Caco-2 (cell line): ENCODE measurements around the gene CCDC43. TPM values are rescaled to one million over a fixed set of nuclear protein-coding genes. Genes with fewer than 3 reads are reported as not detected.
A peak's percentile ranks its signal among the peaks of the same experiment; 100 is the strongest.
"Not testable (repeated sequence)": the region's sequence is repeated elsewhere in the genome, so short reads cannot be mapped to it uniquely, and the experiment has no call there.

ENCODE experiments used
- BruUV-seq: library from RNA; stranded (reverse); fragments of 400-500 nt; replicated peaks from 2 replicates; lab custom pipeline; 2021; lab: Mats Ljungman, UMichigan
- CTCF ChIA-PET: fragments of 300-600 bp; sonication (Branson Sonifier 250); formaldehyde crosslinking; loops from one replicate; lab custom pipeline; 2022; ENCODE audit warnings: antibody characterized with exemption; lab: Charles Lee
- POLR2A ChIA-PET: fragments of 300-600 bp; sonication (Branson Sonifier 250); formaldehyde crosslinking; loops from one replicate; lab custom pipeline; 2022; ENCODE audit warnings: antibody characterized with exemption; lab: Charles Lee
- DNase-seq, 2 experiments: peaks; one replicate each; pipeline versions ENCODE4 v3.0.0 to v3.0.0-alpha.2; 2020 to 2022
- H3K27me3 ChIP-seq: replicated peaks from 2 replicates; pipeline ENCODE4 v1.6.0; 2011; ENCODE audit warnings: low read length; ENCODE audit not compliant: control insufficient read depth, insufficient read depth
- H3K36me3 ChIP-seq: 2 replicates; pipeline ENCODE4 v1.5.1; 2011; ENCODE audit warnings: low read length; ENCODE audit not compliant: control insufficient read depth, insufficient read depth
- H3K4me1 ChIP-seq: fragments of 250-450 bp; sonication (Bioruptor Pico); 2 replicates; pipeline ENCODE4 v1.5.1; 2020; ENCODE audit warnings: mild to moderate bottlenecking
- H3K4me3 ChIP-seq: 2 replicates; pipeline ENCODE4 v1.5.1; 2011; ENCODE audit warnings: low read depth, mild to moderate bottlenecking, control low read depth, low read length
- H3K9me3 ChIP-seq: fragments of 250-450 bp; sonication (Bioruptor Pico); 2 replicates; pipeline ENCODE4 v1.5.1; 2020; ENCODE audit warnings: mild to moderate bottlenecking, moderate library complexity
- H3K27ac Mint-ChIP-seq: one replicate; pipeline ENCODE4 v1.8.0; 2022; ENCODE audit warnings: mixed read lengths; ENCODE audit not compliant: unreplicated experiment
- H3K27me3 Mint-ChIP-seq: one replicate; pipeline ENCODE4 v1.8.0; 2022; ENCODE audit warnings: mixed read lengths; ENCODE audit not compliant: insufficient read depth, unreplicated experiment
- H3K36me3 Mint-ChIP-seq: one replicate; pipeline ENCODE4 v1.8.0; 2022; ENCODE audit warnings: mild to moderate bottlenecking, mixed read lengths; ENCODE audit not compliant: insufficient read depth, unreplicated experiment
- H3K4me1 Mint-ChIP-seq: one replicate; pipeline ENCODE4 v1.8.0; 2022; ENCODE audit warnings: low read depth, mixed read lengths; ENCODE audit not compliant: unreplicated experiment
- H3K4me3 Mint-ChIP-seq: one replicate; pipeline ENCODE4 v1.8.0; 2022; ENCODE audit warnings: mild to moderate bottlenecking, moderate library complexity, mixed read lengths; ENCODE audit not compliant: unreplicated experiment
- H3K9me3 Mint-ChIP-seq: one replicate; pipeline ENCODE4 v1.8.0; 2022; ENCODE audit warnings: mixed read lengths; ENCODE audit not compliant: unreplicated experiment
- CTCF ChIP-seq, 2 experiments: fragments of 200-600 bp in 1 of 2; IDR thresholded peaks; 1 replicate in 1 of 2; 2 replicates in 1 of 2; pipeline versions ENCODE4 v1.5.1 to v1.8.0; 2011 to 2022; ENCODE audit warnings: antibody characterized with exemption in 1 of 2, control low read depth in 1 of 2, inconsistent platforms in 1 of 2, low read depth in 1 of 2, low read length in 1 of 2, mild to moderate bottlenecking in 1 of 2, moderate library complexity in 1 of 2; ENCODE audit not compliant: insufficient read depth in 1 of 2, severe bottlenecking in 1 of 2, unreplicated experiment in 1 of 2
- intact Hi-C: fragments of 100-400 bp; cut with micrococcal nuclease; formaldehyde crosslinking; loops from one replicate; pipeline ENCODE4 v1.10.0; 2022; ENCODE audit not compliant: unreplicated experiment
- total RNA-seq: library from RNA; stranded (reverse); gene quantifications from 2 replicates; pipeline ENCODE4 v1.2.3, GENCODE V29; 2022

The CCDC43 gene
- total RNA-seq, 1 experiment from 2014 or later = 54.3 TPM

GRCh38 chr17:44736551-44737240, 47.1 kb upstream of the CCDC43 start:
- intact Hi-C loops = no loop called here
- Mint-ChIP-seq H3K27me3 (no peaks in the 10 kb centered on the region), H3K36me3 (peaks cover 40% of the 10 kb centered on the region), H3K9me3 (no peaks in the 10 kb centered on the region), H3K4me3 (no peak overlapping the region), H3K4me1 (no peaks in the 10 kb centered on the region), H3K27ac (no peak overlapping the region)
- Histone ChIP-seq H3K4me3 (no peak overlapping the region), H3K36me3 (no peaks in the 10 kb centered on the region; the same call in 1 of the 2 replicates), H3K4me1 (no peaks in the 10 kb centered on the region), H3K9me3 (no peaks in the 10 kb centered on the region), H3K27me3 (no peaks in the 10 kb centered on the region)
- ChIA-PET CTCF (no interaction called here), POLR2A (no interaction called here)
- BruUV-seq = no TSS peak
- no peak for TF ChIP-seq CTCF (IDR thresholded peaks at IDR 0.05; ENCODE audit: insufficient read depth in 1 of 2, low read depth in 1 of 2, low read length in 1 of 2, severe bottlenecking in 1 of 2, unreplicated experiment in 1 of 2)
- no peak for DNase-seq

- Histone ChIP-seq H3K36me3 (no peaks in the 10 kb centered on the region; the same call in 1 of the 2 replicates), H3K4me3 (no peak overlapping the region), H3K27me3 (no peaks in the 10 kb centered on the region), H3K4me1 (no peaks in the 10 kb centered on the region), H3K9me3 (no peaks in the 10 kb centered on the region)
- Mint-ChIP-seq H3K36me3 (peaks cover 49% of the 10 kb centered on the region), H3K9me3 (no peaks in the 10 kb centered on the region), H3K27ac (no peak overlapping the region), H3K4me3 (no peak overlapping the region), H3K27me3 (no peaks in the 10 kb centered on the region), H3K4me1 (no peaks in the 10 kb centered on the region)
- DNase-seq = no peak
- no peak for TF ChIP-seq CTCF (IDR thresholded peaks at IDR 0.05; ENCODE audit: insufficient read depth in 1 of 2, low read depth in 1 of 2, low read length in 1 of 2, severe bottlenecking in 1 of 2, unreplicated experiment in 1 of 2)
- BruUV-seq = no TSS peak
- ChIA-PET POLR2A (no interaction called here), CTCF (interaction anchor here (0.7 kb wide), 1 partner anchor 300 kb away, joined by 3 read pairs; no protein-coding TSS in a partner anchor)
- intact Hi-C loops = no loop called here
Measured at GRCh38 chr17:44734272-44734671, 44.7 kb upstream of the CCDC43 start.

GRCh38 chr17:44733753-44734152, 44.2 kb upstream of the CCDC43 start:
- ChIA-PET CTCF (interaction anchor here (0.7 kb wide), 1 partner anchor 301 kb away, joined by 3 read pairs; no protein-coding TSS in a partner anchor), POLR2A (no interaction called here)
- Histone ChIP-seq H3K36me3 (no peaks in the 10 kb centered on the region; the same call in 1 of the 2 replicates), H3K27me3 (no peaks in the 10 kb centered on the region), H3K9me3 (no peaks in the 10 kb centered on the region), H3K4me3 (no peak overlapping the region), H3K4me1 (no peaks in the 10 kb centered on the region)
- Mint-ChIP-seq H3K9me3 (no peaks in the 10 kb centered on the region), H3K4me3 (no peak overlapping the region), H3K36me3 (peaks cover 50% of the 10 kb centered on the region), H3K4me1 (no peaks in the 10 kb centered on the region), H3K27me3 (no peaks in the 10 kb centered on the region), H3K27ac (no peak overlapping the region)
- peak in 1 of 2 experiments; percentile 53 for DNase-seq
- intact Hi-C loops = no loop called here
- no TSS peak for BruUV-seq
- TF ChIP-seq CTCF (IDR thresholded peaks at IDR 0.05; ENCODE audit: insufficient read depth in 1 of 2, low read depth in 1 of 2, low read length in 1 of 2, severe bottlenecking in 1 of 2, unreplicated experiment in 1 of 2) = peak; percentile 37 to 52

- H3K27me3 Mint-ChIP-seq, H3K4me3 Mint-ChIP-seq, CTCF ChIA-PET, intact Hi-C loops, DNase-seq, H3K4me1 ChIP-seq, H3K4me3 ChIP-seq, H3K9me3 Mint-ChIP-seq, H3K36me3 ChIP-seq, H3K27ac Mint-ChIP-seq, BruUV-seq, H3K4me1 Mint-ChIP-seq, H3K9me3 ChIP-seq, H3K27me3 ChIP-seq: not testable (repeated sequence)
- H3K36me3 Mint-ChIP-seq = peaks cover 49% of the 10 kb centered on the region
- POLR2A ChIA-PET = interaction anchor here (0.7 kb wide), 1 partner anchor 182 kb away, joined by 10 read pairs; no protein-coding TSS in a partner anchor
Measured at GRCh38 chr17:44726121-44726520, 36.5 kb upstream of the CCDC43 start.
